Activated CD8-positive, alpha-beta memory T cell treated with anti-CD3 and anti-CD28 coated beads for 36 hours (primary cell): Measurements from ENCODE around the gene SLC34A3. TPM values are rescaled to one million over a fixed set of nuclear protein-coding genes. Genes with fewer than 3 reads are reported as not detected.

Experiments used
- CTCF ChIA-PET: fragments of 350-600 bp; sonication (Branson Sonifier 250); formaldehyde crosslinking; loops from one replicate; lab custom pipeline; 2021; ENCODE audit warnings: antibody characterized with exemption; lab: Charles Lee
- POLR2A ChIA-PET: fragments of 350-600 bp; sonication (Branson Sonifier 250); formaldehyde crosslinking; loops from one replicate; lab custom pipeline; 2021; ENCODE audit warnings: antibody characterized with exemption; lab: Charles Lee
- total RNA-seq, 2 experiments: library from RNA; stranded (reverse); gene quantifications; one replicate each; pipeline ENCODE4 v1.2.3, GENCODE V29; 2021

SLC34A3 gene
- total RNA-seq, 2 experiments from 2014 or later: not detected

DNA sequence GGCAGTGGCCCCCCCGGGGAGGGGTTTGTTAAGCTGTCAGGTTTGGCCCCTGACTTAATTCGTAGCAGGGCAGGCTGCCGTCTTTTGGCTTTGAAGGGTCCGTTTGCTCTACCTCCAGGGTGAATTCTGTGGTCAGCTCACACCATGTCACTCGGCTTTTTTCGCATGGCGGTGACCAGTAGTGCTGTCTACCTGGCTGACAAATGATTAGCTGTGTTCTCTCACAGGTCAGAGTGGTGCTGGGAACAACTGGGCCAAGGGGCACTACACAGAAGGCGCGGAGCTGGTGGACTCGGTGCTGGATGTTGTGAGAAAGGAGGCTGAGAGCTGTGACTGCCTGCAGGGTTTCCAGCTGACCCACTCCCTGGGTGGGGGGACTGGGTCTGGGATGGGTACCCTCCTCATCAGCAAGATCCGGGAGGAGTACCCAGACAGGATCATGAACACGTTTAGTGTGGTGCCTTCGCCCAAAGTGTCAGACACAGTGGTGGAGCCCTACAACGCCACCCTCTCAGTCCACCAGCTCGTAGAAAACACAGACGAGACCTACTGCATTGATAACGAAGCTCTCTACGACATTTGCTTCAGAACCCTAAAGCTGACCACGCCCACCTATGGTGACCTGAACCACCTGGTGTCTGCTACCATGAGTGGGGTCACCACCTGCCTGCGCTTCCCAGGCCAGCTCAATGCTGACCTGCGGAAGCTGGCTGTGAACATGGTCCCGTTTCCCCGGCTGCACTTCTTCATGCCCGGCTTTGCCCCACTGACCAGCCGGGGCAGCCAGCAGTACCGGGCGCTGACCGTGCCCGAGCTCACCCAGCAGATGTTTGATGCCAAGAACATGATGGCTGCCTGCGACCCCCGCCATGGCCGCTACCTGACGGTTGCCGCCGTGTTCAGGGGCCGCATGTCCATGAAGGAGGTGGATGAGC lies 11.8 kb downstream of the SLC34A3 start:
- POLR2A ChIA-PET: interaction anchor here (0.7 to 5.0 kb wide), 4 partner anchors 13 to 166 kb away, joined by 3 to 60 read pairs (median 4); partner anchors contain the start of gene NELFB
- CTCF ChIA-PET: no interaction called here

DNA sequence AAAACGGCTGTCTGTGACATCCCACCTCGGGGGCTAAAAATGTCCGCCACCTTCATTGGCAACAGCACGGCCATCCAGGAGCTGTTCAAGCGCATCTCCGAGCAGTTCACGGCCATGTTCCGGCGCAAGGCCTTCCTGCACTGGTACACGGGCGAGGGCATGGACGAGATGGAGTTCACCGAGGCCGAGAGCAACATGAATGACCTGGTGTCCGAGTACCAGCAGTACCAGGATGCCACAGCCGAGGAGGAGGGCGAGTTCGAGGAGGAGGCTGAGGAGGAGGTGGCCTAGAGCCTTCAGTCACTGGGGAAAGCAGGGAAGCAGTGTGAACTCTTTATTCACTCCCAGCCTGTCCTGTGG lies 12.5 kb downstream of the SLC34A3 start:
- POLR2A ChIA-PET: interaction anchor here (1.3 to 5.0 kb wide), 2 partner anchors 12 to 20 kb away, joined by 4 to 60 read pairs; partner anchors contain the start of gene NELFB
- CTCF ChIA-PET: interaction anchor here (0.6 kb wide), 2 partner anchors 35 to 365 kb away, joined by 3 read pairs; no protein-coding TSS in a partner anchor

DNA sequence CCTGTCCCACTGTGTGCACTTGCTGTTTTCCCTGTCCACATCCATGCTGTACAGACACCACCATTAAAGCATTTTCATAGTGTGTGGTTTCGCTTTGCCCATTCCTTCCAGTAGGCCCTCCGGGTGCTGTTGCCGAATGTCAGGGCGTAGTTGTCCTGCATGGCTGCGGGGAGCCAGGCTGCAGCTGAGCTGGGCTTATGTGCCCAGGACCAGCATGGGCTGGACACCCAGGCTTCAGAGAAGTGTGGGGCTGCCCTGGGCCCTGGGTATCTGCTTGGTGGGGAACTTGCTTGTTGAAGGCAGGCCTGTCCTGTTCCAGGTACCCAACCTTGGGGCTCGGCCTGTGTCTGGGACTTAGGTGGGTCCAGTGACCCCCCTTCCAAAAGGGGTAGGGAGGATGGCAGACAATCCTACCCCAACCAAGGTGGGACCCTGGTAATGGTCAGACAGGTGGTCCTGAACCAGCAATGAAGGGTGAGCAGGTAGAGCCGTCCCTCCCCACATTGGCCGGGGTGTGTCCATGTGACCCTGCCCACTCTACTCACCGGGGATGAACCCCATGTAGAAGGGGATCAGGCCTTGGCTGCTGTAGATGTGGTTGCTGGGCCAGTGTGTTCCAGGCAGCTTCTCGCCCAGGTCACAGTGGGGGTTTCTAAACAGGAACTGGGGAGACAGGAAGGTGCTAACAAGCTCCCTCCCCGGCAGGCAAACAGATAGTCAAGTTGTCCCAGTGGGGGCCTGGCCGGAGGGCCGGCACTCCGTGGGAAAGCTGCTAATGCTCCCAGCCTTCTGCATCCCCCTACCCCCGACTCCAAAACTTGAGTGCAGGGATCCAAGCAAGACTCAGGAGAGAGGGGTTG lies 13.2 kb downstream of the SLC34A3 start:
- ChIA-PET POLR2A (interaction anchor here (0.6 to 5.0 kb wide), 3 partner anchors 11 to 148 kb away, joined by 3 to 60 read pairs (median 4); partner anchors contain the start of gene NELFB), CTCF (interaction anchor here (0.6 kb wide), 2 partner anchors 35 to 365 kb away, joined by 3 read pairs; no protein-coding TSS in a partner anchor)

- CTCF ChIA-PET: interaction anchor here (1.4 kb wide), 1 partner anchor 8 kb away, joined by 3 read pairs; no protein-coding TSS in a partner anchor
Observed at GRCh38 chr9:137244486-137245449, 14.1 kb downstream of the SLC34A3 start.

DNA sequence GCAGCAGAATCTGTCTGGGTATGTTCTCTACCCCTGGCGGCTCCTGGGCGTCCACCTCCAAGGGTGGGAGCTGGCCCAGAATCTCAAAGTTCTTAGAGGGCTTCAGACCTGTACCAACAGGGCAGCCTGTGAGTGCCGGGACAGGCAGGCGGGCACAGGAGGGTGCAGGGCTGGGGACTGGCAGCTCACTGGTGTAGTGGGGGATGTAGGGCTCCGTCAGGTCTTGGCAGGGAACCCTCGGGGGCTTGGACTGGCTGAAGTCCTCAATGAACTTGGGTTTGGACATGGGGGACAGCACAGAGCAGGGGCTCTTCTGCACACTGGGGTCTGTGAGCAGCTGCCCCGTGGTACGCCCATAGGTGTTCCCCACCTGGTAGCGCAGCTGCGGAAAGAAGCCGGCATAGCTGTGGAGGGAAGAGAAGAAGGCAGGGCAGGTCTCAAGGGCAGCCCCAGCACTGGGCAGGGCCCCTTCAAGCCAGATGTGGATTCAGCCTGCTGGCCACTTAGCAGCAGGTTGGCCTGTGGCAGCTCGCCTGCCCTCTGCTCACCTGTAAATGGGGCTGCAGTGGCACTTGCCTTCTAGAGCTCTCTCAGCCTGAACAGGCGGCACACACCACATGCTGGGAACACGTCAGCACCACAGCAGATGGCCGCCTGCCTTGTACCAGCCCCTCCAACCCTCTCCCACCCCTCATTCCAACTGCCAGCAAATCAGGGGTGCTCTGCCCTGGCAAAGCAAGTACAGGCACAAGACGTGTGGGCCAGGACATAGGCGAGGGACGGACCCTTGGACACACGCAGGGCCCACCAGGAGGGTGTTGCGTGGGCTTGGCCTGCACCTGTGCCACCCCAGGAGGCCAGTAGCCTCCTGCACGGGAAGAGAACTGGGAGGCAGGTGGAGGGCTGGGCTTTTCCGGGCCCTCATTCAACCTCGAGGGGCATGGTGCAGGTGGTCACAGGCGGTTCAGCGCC lies 15.0 kb downstream of the SLC34A3 start:
- CTCF ChIA-PET: interaction anchor here (1.4 kb wide), 1 partner anchor 9 kb away, joined by 3 read pairs; no protein-coding TSS in a partner anchor
- POLR2A ChIA-PET: no interaction called here

More at GRCh38 chr9:137244486-137245449, 14.1 kb downstream of the SLC34A3 start:
- POLR2A ChIA-PET: interaction anchor here (5.0 kb wide), 1 partner anchor 10 kb away, joined by 60 read pairs; the partner anchor contains the start of gene NELFB

DNA sequence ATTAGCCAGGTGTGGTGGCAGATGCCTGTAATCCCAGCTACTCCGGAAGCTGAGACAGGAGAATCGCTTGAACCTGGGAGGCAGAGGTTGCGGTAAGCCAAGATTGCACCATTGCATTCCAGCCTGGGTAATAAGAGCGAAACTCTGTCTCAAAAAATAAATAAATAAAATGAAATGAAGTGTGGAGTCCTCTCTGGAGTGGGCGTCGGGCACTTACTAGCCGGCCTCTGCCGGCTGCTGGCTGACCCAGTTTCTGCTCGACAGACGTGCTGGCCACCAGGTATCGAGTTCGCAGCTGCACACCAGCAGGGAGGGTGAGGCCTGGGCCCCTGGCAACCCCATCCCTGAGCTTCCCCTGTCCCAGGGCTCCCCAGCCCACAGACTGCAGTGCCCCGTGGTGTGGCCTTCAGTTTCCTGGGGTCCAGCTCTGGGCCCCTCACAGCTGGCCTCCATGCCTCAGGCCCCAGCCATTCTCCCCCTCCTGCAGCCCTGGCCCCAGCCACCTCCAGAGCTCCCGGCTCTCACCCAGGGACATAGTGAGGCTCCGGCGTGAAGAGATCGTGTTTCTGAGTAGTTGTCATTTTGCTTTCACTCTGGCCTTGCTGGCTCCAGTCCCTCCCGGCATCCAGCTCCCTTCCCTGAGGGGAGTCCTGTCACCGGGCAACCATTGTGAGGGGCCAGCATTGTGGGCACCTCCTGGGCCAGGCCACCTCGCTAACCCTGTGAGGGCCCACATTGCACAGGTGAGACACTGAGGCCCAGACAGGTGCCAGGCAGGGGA lies 16.6 kb downstream of the SLC34A3 start:
- ChIA-PET POLR2A (no interaction called here), CTCF (interaction anchor here (1.5 kb wide), 1 partner anchor 11 kb away, joined by 4 read pairs; no protein-coding TSS in a partner anchor)

GRCh38 chr9:137247916-137248175 lies 17.1 kb downstream of the SLC34A3 start:
- ChIA-PET CTCF (interaction anchor here (1.5 kb wide), 1 partner anchor 11 kb away, joined by 4 read pairs; no protein-coding TSS in a partner anchor), POLR2A (interaction anchor here (0.7 kb wide), 1 partner anchor 55 kb away, joined by 5 read pairs; no protein-coding TSS in a partner anchor)

GRCh38 chr9:137250329-137251193 lies 19.9 kb downstream of the SLC34A3 start:
- ChIA-PET CTCF (interaction anchor here (0.7 to 1.7 kb wide), 3 partner anchors 10 to 552 kb away, joined by 3 to 5 read pairs (median 4); partner anchors contain the start of gene TUBB4B), POLR2A (no interaction called here)

DNA sequence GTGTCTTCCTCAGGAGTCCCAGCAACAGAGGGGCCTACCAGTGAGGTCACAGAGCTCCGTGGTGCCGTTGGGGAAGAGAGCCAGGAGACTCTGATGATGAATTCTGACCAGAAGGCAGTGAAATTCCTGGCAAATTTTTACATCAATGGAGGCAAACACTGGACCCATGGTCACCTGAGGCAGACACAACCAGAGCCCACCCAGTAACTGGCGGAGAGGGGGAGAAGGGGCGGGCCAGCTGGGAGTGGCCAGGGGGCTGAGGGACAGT lies 20.4 kb downstream of the SLC34A3 start, which contains the start of gene STPG3:
Gene STPG3, plus strand, starts transcription at position 93 of the 268 bp plus-strand sequence. Its CDS starts 1 bp downstream, at position 94.
- ChIA-PET CTCF (interaction anchor here (0.7 to 1.7 kb wide), 3 partner anchors 11 to 553 kb away, joined by 3 to 5 read pairs (median 4); partner anchors contain the start of gene TUBB4B), POLR2A (no interaction called here)

DNA sequence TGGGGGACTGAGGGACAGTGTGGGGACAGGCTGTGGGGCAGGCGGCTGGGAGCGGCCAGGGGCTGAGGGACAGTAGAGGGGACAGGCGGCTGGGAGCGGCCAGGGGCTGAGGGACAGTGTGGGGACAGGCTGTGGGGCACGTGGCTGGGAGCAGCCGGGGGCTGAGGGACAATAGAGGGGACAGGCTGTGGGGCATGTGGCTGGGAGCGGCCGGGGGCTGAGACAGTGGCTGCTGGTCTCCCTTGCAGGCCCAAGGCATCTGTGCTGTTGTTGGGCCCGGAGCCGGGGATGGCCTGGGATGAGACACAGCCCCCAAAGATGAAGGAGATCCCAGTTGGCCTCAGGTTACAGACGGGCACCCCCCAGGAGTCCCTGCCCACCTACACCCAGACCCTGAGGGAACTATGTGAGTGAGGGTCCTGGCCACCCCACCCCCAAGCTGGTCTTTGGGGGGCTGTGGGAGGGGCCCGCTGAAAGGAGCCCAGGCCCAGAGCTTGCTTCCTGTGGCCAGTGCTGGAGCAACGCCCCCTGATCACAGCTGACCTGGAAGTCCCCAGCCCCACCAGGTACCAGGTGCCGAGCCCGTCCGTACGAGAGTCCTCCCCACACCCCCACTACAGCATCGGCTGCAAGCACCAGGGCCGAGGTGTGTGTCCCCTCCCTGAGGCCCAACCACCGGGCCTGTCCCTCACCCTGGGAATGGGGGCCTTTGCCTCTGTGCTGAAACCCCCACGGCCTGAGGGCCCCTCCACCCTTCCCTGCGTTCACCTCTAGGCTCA lies 21.0 kb downstream of the SLC34A3 start:
- CTCF ChIA-PET: interaction anchor here (1.7 kb wide), 1 partner anchor 15 kb away, joined by 5 read pairs; no protein-coding TSS in a partner anchor
- POLR2A ChIA-PET: no interaction called here

GRCh38 chr9:137252555-137253506 lies 22.1 kb downstream of the SLC34A3 start:
- ChIA-PET POLR2A (interaction anchor here (1.4 to 4.4 kb wide), 2 partner anchors 11 to 31 kb away, joined by 4 to 60 read pairs; partner anchors contain the start of genes RNF208 and TUBB4B), CTCF (interaction anchor here (0.9 to 1.2 kb wide), 2 partner anchors 18 to 224 kb away, joined by 3 read pairs; partner anchors contain the start of gene ABCA2)

DNA sequence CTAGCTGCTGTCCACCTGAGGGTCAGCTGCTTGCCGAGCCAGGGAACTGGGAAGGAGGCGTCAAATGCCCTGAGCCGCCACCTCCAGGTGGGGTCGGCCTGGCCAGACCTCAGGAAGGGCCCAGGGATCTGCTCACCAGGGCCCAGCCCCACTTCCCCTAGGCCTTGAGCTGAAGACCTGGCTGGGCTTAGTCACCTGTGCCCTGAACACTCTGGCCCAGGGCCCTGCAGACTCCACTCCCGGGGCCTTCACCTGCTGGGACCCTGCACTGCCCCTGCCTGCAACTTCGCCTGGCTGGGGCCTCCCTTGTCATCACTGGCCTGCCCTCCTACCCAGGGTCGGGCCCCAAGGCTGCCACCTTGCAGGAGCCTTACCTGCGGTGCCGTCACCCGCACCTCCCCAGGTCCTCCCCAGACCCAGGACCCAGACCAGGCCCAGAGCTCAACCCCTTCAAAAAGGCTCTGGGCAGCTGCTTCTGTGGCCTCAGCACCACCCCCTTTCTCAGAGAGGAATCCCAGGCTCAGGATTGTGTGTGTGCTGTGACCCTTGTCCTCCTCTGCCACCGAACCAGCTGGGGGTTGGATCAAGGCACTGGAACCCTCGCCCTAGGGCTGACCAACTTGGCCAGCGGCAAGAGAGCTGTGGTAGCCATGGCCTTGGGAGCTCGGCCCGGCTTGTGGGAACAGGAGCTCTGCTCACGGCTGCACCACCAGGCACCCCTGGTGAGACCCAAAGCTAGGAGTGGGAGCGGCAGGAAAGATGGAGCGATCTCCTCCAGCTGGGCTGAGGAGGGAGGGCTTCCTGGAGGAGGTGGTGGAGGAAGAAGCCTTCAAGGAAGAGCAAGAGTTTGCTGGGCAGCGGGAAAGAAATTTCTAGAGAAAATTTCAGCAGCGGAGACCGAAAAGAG lies 23.3 kb downstream of the SLC34A3 start:
- ChIA-PET POLR2A (interaction anchor here (0.5 to 4.4 kb wide), 6 partner anchors 12 to 65 kb away, joined by 3 to 60 read pairs (median 4); partner anchors contain the start of genes RNF208, TOR4A and TUBB4B), CTCF (interaction anchor here (0.9 to 1.8 kb wide), 5 partner anchors 13 to 225 kb away, joined by 3 to 16 read pairs (median 3); partner anchors contain the start of genes ABCA2 and TUBB4B)
